H1 (cell line): ENCODE data around the gene MAIP1. TPM values are rescaled to one million over a fixed set of nuclear protein-coding genes. Genes with fewer than 3 reads are reported as not detected.

Experiments used
- ATF3 ChIP-seq: IDR thresholded peaks from 2 replicates; pipeline ENCODE4 v1.6.1; 2011; ENCODE audit warnings: low read depth, mild to moderate bottlenecking, low read length; ENCODE audit not compliant: insufficient read depth
- CEBPB ChIP-seq: IDR thresholded peaks from 2 replicates; pipeline ENCODE4 v1.6.1; 2012; ENCODE audit warnings: low read depth, low read length
- CREB1 ChIP-seq: IDR thresholded peaks from 2 replicates; pipeline ENCODE4 v1.6.1; 2012; ENCODE audit warnings: inconsistent platforms
- FOSL1 ChIP-seq: IDR thresholded peaks from 2 replicates; pipeline ENCODE4 v1.6.1; 2011; ENCODE audit warnings: mild to moderate bottlenecking, low read depth, low read length, moderate library complexity; ENCODE audit not compliant: insufficient read depth
- HDAC2 ChIP-seq, 2 experiments: fragments of 300-600 bp in 1 of 2; sonication (generic) in 1 of 2; IDR thresholded peaks; 2 replicates each; pipeline ENCODE4 v1.6.1; 2011 to 2012; ENCODE audit warnings: low read depth in 2 of 2, low read length in 2 of 2, mild to moderate bottlenecking in 2 of 2, moderate library complexity in 2 of 2, borderline replicate concordance in 1 of 2, inconsistent platforms in 1 of 2
- RFX5 ChIP-seq: IDR thresholded peaks from 2 replicates; pipeline ENCODE4 v1.6.1; 2011; ENCODE audit warnings: low read depth, low read length, improper control_type of control experiment, borderline replicate concordance
- polyA plus RNA-seq, 7 experiments: library from polyadenylated mRNA; depleted of rRNA in 3 of 7; stranded (reverse) in 5 of 7; unstranded in 2 of 7; fragments of >200 nt in 5 of 7; fragments of 200-250 nt in 2 of 7; gene quantifications; 1 replicate in 5 of 7; 2 replicates in 1 of 7; 4 replicates in 1 of 7; pipeline versions ENCODE4 v1.2.1 to v1.2.3, GENCODE V29; 2011 to 2013; ENCODE audit warnings: missing spikeins in 2 of 7, mixed read lengths in 2 of 7
- total RNA-seq: library from RNA; stranded (reverse); fragmentation: NEBNext Ultra II Directional; extraction: Animal tissue kit (Norgen Biotek cat#: 25700); gene quantifications from 2 replicates; pipeline ENCODE4 v1.2.1, GENCODE V29; 2021
- TF ChIP-seq, protein P1 (sequence below): fragments of 300-600 bp; sonication (generic); IDR thresholded peaks from 2 replicates; pipeline ENCODE4 v1.7.1; 2012; ENCODE audit warnings: low read length, moderate library complexity, mild to moderate bottlenecking, inconsistent platforms; ENCODE audit not compliant: insufficient replicate concordance

MAIP1 gene
- total and polyA plus RNA-seq, 2 of the 8 experiments (the other 6 are each of a cell fraction or from before 2014, with no cell fraction given) = 23.2 to 28.5 TPM

- TF ChIP-seq, protein P1, sequence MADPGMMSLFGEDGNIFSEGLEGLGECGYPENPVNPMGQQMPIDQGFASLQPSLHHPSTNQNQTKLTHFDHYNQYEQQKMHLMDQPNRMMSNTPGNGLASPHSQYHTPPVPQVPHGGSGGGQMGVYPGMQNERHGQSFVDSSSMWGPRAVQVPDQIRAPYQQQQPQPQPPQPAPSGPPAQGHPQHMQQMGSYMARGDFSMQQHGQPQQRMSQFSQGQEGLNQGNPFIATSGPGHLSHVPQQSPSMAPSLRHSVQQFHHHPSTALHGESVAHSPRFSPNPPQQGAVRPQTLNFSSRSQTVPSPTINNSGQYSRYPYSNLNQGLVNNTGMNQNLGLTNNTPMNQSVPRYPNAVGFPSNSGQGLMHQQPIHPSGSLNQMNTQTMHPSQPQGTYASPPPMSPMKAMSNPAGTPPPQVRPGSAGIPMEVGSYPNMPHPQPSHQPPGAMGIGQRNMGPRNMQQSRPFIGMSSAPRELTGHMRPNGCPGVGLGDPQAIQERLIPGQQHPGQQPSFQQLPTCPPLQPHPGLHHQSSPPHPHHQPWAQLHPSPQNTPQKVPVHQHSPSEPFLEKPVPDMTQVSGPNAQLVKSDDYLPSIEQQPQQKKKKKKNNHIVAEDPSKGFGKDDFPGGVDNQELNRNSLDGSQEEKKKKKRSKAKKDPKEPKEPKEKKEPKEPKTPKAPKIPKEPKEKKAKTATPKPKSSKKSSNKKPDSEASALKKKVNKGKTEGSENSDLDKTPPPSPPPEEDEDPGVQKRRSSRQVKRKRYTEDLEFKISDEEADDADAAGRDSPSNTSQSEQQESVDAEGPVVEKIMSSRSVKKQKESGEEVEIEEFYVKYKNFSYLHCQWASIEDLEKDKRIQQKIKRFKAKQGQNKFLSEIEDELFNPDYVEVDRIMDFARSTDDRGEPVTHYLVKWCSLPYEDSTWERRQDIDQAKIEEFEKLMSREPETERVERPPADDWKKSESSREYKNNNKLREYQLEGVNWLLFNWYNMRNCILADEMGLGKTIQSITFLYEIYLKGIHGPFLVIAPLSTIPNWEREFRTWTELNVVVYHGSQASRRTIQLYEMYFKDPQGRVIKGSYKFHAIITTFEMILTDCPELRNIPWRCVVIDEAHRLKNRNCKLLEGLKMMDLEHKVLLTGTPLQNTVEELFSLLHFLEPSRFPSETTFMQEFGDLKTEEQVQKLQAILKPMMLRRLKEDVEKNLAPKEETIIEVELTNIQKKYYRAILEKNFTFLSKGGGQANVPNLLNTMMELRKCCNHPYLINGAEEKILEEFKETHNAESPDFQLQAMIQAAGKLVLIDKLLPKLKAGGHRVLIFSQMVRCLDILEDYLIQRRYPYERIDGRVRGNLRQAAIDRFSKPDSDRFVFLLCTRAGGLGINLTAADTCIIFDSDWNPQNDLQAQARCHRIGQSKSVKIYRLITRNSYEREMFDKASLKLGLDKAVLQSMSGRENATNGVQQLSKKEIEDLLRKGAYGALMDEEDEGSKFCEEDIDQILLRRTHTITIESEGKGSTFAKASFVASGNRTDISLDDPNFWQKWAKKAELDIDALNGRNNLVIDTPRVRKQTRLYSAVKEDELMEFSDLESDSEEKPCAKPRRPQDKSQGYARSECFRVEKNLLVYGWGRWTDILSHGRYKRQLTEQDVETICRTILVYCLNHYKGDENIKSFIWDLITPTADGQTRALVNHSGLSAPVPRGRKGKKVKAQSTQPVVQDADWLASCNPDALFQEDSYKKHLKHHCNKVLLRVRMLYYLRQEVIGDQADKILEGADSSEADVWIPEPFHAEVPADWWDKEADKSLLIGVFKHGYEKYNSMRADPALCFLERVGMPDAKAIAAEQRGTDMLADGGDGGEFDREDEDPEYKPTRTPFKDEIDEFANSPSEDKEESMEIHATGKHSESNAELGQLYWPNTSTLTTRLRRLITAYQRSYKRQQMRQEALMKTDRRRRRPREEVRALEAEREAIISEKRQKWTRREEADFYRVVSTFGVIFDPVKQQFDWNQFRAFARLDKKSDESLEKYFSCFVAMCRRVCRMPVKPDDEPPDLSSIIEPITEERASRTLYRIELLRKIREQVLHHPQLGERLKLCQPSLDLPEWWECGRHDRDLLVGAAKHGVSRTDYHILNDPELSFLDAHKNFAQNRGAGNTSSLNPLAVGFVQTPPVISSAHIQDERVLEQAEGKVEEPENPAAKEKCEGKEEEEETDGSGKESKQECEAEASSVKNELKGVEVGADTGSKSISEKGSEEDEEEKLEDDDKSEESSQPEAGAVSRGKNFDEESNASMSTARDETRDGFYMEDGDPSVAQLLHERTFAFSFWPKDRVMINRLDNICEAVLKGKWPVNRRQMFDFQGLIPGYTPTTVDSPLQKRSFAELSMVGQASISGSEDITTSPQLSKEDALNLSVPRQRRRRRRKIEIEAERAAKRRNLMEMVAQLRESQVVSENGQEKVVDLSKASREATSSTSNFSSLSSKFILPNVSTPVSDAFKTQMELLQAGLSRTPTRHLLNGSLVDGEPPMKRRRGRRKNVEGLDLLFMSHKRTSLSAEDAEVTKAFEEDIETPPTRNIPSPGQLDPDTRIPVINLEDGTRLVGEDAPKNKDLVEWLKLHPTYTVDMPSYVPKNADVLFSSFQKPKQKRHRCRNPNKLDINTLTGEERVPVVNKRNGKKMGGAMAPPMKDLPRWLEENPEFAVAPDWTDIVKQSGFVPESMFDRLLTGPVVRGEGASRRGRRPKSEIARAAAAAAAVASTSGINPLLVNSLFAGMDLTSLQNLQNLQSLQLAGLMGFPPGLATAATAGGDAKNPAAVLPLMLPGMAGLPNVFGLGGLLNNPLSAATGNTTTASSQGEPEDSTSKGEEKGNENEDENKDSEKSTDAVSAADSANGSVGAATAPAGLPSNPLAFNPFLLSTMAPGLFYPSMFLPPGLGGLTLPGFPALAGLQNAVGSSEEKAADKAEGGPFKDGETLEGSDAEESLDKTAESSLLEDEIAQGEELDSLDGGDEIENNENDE = no peak
- TF ChIP-seq FOSL1 = no peak
- no peak for TF ChIP-seq CREB1
- no peak for TF ChIP-seq ATF3
- TF ChIP-seq HDAC2 (IDR thresholded peaks at IDR 0.05; ENCODE audit: borderline replicate concordance in 1 of 2, low read depth in 2 of 2, low read length in 2 of 2) = no peak
- TF ChIP-seq CEBPB = no peak
- no peak for TF ChIP-seq RFX5
Measured at GRCh38 chr2:199982126-199982843, 26.9 kb downstream of the MAIP1 start (continued).
